GM19240 (cell line): ENCODE measurements around the gene WDR37.

ENCODE experiments used
- DNase-seq: peaks from one replicate; pipeline ENCODE4 v3.0.0; 2011; ENCODE audit warnings: low spot score; ENCODE audit not compliant: insufficient read length

WDR37 gene

DNA sequence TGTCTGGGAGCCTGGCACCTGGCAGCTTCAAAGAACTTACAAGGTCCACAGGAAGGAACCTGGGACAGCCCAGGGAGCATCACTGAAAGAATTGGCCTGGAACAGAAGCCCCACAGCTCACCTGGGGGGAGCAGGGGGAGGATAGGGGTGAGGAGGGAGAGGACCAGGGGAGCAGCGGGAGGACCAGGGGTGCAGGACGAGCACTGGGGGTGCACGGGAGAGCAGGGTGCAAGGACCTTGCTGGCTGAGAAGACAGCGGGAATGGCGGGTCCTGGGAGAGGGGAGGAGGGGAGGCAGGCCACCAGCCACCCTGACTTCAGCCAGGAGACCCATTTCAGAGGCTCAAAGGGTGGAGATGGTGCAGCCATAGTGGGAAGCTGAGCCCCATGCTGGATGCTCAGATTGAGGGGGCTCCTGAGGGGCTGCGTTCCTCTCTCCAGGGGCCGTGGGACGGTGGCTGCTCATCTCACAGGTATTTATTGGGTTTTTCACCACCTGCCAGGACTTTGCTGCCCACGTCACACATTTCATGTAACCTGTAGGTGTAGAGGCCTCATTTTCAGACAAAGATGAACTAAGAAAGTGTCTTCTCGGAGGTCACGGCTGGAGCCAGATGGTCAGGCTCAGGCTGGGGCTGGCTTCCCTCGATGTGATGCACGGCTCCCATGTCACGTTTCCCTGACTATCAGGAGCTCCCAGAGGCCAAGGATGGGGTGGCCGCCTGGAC is 110.1 kb downstream of the WDR37 start:
- DNase-seq, result no peak

GRCh38 chr10:1166828-1167275 is 110.7 kb downstream of the WDR37 start:
- DNase-seq, result no peak

DNA sequence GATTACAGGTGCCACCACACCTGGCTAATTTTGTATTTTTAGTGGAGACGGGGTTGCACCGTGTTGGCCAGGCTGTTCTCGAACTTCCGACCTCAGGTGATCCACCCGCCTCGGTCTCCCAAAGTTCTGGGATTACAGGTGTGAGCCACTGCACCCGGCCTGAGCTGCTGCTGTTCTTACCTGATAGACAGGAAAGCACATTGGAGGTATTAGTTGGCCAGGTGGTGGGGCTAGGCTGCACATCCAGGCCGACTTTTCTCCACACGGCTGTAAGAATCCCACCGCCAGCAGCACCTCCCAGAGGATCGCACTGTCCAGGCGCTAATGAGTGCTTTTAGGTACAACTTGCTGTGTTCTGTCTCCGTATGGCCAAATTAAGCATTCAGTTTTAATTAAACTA is 112.6 kb downstream of the WDR37 start:
- DNase-seq, result no peak

- no peak for DNase-seq
These were observed 113.2 kb downstream of the WDR37 start for GRCh38 chr10:1169186-1169885.

- DNase-seq, result no peak
These were observed 114.0 kb downstream of the WDR37 start for GRCh38 chr10:1169981-1170866.

GRCh38 chr10:1170867-1171180 is 114.6 kb downstream of the WDR37 start:
- DNase-seq, result no peak

DNA sequence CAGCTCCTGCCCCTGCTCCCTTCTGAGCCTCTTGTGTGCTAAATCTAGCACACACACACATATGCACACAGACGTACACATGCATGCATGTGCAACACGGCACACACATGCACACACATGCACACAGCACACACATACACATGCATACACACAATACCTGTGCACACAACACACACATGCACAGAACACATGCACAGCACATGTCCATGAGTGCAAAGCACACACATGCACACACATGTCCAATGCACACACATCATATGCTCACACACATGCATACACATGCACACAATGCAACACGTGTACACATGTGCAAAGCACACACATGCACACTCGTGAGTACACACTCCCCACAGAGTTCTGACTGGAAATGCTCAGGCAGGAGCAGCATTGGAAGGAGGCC is 115.0 kb downstream of the WDR37 start:
- no peak for DNase-seq

GRCh38 chr10:1171586-1171985 is 115.4 kb downstream of the WDR37 start:
- no peak for DNase-seq

GRCh38 chr10:1172256-1172984 is 116.2 kb downstream of the WDR37 start:
- no peak for DNase-seq

- no peak for DNase-seq
These were observed 116.9 kb downstream of the WDR37 start for GRCh38 chr10:1173091-1173490.

DNA sequence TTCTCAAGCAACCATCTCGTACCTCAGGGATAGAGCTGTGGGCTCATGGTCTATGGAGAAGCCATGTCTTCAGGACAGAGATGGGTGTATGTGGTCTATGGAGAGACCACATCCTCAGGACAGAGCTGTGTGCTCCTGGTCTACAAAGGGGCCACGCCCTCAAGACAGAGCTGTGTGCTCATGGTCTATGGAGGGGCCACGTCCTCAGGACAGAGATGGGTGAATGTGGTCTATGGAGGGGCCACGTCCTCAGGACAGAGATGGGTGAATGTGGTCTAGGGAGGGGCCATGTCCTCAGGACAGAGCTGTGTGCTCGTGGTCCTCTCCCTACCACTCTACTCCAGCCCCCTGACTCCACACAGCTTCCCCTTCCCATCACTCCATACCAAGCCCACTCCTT is 117.8 kb downstream of the WDR37 start:
- no peak for DNase-seq

DNA sequence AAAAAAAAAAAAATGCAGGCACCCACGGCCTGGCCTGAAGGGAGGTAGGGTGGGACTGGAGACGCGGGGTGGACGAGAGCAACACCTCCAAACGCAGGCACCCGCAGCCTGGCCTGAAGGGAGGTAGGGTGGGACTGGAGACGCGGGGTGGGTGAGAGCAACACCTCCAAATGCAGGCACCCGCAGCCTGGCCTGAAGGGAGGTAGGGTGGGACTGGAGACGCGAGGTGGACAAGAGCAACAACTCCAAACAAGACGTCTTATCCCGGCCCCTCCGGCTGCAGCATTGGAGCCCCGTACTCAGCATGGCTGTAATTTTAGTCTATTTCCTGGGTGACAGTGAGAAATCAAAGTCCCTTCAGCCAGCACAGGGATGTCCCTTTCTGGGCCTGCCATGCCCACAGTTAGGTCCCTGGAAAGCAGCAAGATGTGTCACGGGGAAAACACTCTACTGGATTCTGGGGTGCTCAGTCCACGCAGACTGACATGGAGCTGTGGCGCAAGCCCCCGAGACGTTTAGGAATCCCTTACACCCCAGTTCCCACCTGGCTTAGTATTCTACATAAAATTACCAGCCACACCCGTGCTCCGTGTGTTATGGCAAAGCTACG is 119.9 kb downstream of the WDR37 start:
- no peak for DNase-seq

- DNase-seq, result no peak
These were observed 121.8 kb downstream of the WDR37 start for GRCh38 chr10:1177936-1178335.

DNA sequence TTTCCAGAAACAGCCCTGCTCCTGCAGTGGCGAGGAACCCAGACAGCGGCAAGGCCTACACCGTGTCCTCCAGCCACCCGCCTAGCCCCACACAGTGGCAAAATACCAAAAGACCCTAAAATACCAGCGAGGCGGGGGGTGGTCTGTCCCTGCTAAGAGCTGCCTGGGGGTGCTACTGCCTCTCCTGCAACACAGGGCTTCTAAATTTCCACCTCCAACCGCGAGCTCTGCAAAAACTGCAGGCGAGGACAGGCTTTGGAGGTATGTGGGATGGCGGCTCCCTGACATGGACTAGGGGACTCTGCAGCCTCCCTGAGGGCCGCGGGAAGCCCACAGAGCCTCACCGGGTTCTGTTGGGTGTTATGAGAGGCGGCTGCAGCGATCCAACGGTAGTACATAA is 122.3 kb downstream of the WDR37 start:
- DNase-seq, result no peak

DNA sequence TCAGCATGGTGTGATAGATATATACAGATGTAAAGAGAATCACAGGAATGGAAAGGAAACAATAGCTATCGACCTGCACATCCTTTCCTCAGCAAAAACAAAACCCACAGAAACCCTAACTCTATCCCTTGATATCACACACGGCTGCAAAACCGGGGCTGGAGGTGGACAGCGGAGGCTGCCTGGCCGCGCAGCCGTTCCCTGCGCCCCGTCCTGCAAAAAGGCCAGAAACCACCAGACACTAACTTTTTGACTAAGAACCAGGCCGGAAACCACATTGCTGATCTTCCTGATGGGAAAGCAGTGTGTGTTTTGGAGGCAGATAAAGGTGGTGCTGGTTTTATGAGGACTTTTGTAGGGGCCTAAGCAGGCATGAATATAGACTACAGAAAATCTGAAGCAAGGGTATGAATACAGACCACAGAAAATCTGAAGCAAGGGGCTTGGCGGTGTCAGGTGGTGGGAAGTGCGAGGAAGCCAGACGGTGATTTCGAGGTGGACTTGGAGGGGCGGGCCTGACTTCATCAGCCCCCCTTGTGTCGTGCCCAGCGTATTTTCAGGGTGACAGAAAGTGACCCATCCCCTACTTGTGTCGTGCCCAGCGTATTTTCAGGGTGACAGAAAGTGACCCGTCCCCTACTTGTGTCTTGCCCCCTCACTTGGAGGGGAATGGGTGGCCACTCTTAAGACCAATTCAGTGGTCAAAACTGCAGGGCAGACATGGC is 123.3 kb downstream of the WDR37 start:
- DNase-seq, result no peak

DNA sequence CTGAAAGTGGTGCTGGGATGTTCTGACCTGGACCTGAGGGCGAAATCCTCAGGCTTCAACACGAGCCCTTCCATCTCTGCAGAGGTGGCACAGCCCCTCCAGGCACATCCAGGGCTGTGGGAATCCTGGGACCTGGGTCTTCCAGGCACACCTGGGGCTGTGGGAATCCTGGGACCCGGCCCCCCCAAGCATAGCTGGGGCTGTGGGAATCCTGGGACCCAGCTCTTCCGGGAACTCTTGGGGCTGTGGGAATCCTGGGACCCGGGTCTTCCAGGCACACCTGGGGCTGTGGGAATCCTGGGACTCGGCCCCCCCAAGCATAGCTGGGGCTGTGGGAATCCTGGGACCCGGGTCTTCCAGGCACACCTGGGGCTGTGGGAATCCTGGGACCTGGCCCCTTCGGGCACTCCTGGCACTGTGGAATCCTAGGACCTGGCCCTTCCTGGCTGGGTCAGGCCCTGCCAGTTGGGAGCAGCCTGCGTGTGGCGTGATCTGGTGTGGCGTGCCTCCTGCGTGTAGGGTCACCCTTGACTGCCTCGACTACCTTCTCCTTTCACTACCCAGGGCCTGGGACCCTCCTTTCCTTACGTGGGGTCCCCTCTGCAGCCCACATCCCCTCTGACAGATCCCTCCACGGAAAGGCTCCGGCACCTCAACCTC is 124.0 kb downstream of the WDR37 start:
- no peak for DNase-seq

GRCh38 chr10:1180836-1181235 is 124.7 kb downstream of the WDR37 start:
- no peak for DNase-seq
